SK-N-SH (cell line): Measurements from ENCODE around the gene STRIP2. TPM values are rescaled to one million over a fixed set of nuclear protein-coding genes. Genes with fewer than 3 reads are reported as not detected.
A peak's percentile ranks its signal among the peaks of the same experiment; 100 is the strongest.

Experiments used
- CTCF ChIA-PET: fragments of 300-600, 350-600 bp; formaldehyde crosslinking; extraction: SDS; loops from one replicate; lab custom pipeline; 2021; lab: Yijun Ruan, JAX
- POLR2A ChIA-PET: fragments of 350-600 bp; sonication (Branson Sonifier 250); formaldehyde crosslinking; extraction: SDS; loops from one replicate; lab custom pipeline; 2020; ENCODE audit warnings: antibody characterized with exemption, inconsistent platforms; lab: Yijun Ruan, JAX
- DNase-seq: peaks from one replicate; pipeline ENCODE4 v3.0.0; 2012
- H2AFZ ChIP-seq: fragments of 200-600 bp; sonication (generic); 2 replicates; pipeline ENCODE4 v1.8.1; 2016; ENCODE audit warnings: antibody characterized with exemption, mild to moderate bottlenecking, low read depth
- H3F3A ChIP-seq: fragments of 200-600 bp; sonication (generic); replicated peaks from 2 replicates; pipeline ENCODE3; 2016; ENCODE audit warnings: antibody characterized with exemption, mild to moderate bottlenecking; ENCODE audit not compliant: insufficient read depth
- H3K27ac ChIP-seq, 2 experiments: fragments of 200-500 bp in 1 of 2; fragments of 200-600 bp in 1 of 2; sonication (Bioruptor generic) in 1 of 2; sonication (generic), shearing (Covaris generic) in 1 of 2; 2 replicates each; pipeline versions ENCODE4 v1.5.1 to v1.6.1; 2014 to 2016; ENCODE audit warnings: low read depth in 2 of 2, inconsistent platforms in 1 of 2, low read length in 1 of 2, mild to moderate bottlenecking in 1 of 2, mixed read lengths in 1 of 2
- H3K27me3 ChIP-seq: fragments of 200-600 bp; sonication (generic), shearing (Covaris generic); 2 replicates; pipeline ENCODE4 v1.6.1; 2016; ENCODE audit warnings: mixed run types; ENCODE audit not compliant: insufficient read depth
- H3K36me3 ChIP-seq, 2 experiments: fragments of 200-500 bp in 1 of 2; fragments of 200-600 bp in 1 of 2; sonication (Bioruptor generic) in 1 of 2; sonication (generic) in 1 of 2; replicated peaks in 1 of 2; 2 replicates each; pipeline versions ENCODE3 to v1.5.1; 2014 to 2016; ENCODE audit warnings: low read length in 1 of 2, mild to moderate bottlenecking in 1 of 2; ENCODE audit not compliant: insufficient read depth in 2 of 2, control insufficient read depth in 1 of 2
- H3K4me1 ChIP-seq, 2 experiments: fragments of 200-500 bp in 1 of 2; fragments of 200-600 bp in 1 of 2; sonication (Bioruptor generic) in 1 of 2; sonication (generic), shearing (Covaris generic) in 1 of 2; 2 replicates each; pipeline versions ENCODE4 v1.5.1 to v1.6.1; 2014 to 2016; ENCODE audit warnings: low read depth in 1 of 2, low read length in 1 of 2, mixed run types in 1 of 2; ENCODE audit not compliant: insufficient read depth in 2 of 2, control insufficient read depth in 1 of 2
- H3K4me2 ChIP-seq: fragments of 200-600 bp; sonication (generic), shearing (Covaris generic); 2 replicates; pipeline ENCODE4 v1.6.1; 2017; ENCODE audit warnings: mixed run types
- H3K4me3 ChIP-seq, 2 experiments: fragments of 200-500 bp in 1 of 2; fragments of 200-600 bp in 1 of 2; sonication (Bioruptor generic) in 1 of 2; sonication (generic), shearing (Covaris generic) in 1 of 2; 2 replicates each; pipeline versions ENCODE4 v1.5.1 to v1.8.1; 2014 to 2016; ENCODE audit warnings: low read depth in 2 of 2, inconsistent platforms in 1 of 2, low read length in 1 of 2, mild to moderate bottlenecking in 1 of 2, mixed read lengths in 1 of 2, moderate library complexity in 1 of 2
- H3K79me2 ChIP-seq: fragments of 200-600 bp; sonication (generic); 2 replicates; pipeline ENCODE4 v1.8.1; 2017; ENCODE audit warnings: mild to moderate bottlenecking; ENCODE audit not compliant: insufficient read depth
- H3K9ac ChIP-seq: fragments of 200-600 bp; sonication (generic); 2 replicates; pipeline ENCODE4 v1.6.1; 2017; ENCODE audit warnings: mixed run types
- H3K9me2 ChIP-seq: fragments of 200-600 bp; sonication (generic); 2 replicates; pipeline ENCODE4 v1.6.1; 2017; ENCODE audit warnings: mixed run types
- H3K9me3 ChIP-seq: fragments of 200-600 bp; sonication (generic); 2 replicates; pipeline ENCODE4 v1.6.1; 2017; ENCODE audit warnings: mixed run types, mild to moderate bottlenecking, moderate library complexity
- H4K20me1 ChIP-seq: fragments of 200-600 bp; sonication (generic); 2 replicates; pipeline ENCODE4 v1.6.1; 2017; ENCODE audit warnings: mild to moderate bottlenecking, mixed run types; ENCODE audit not compliant: insufficient read depth
- EP300 ChIP-seq, 2 experiments: IDR thresholded peaks; 2 replicates each; pipeline versions ENCODE4 v1.4.0 to v1.6.1; 2012; ENCODE audit warnings: borderline replicate concordance in 1 of 2, low read depth in 1 of 2, low read length in 1 of 2
- FOXJ3 ChIP-seq: sonication (generic); formaldehyde crosslinking; IDR thresholded peaks from 2 replicates; pipeline ENCODE4 v1.5.1; 2020; ENCODE audit warnings: mild to moderate bottlenecking, missing genetic modification reagents
- GABPA ChIP-seq: IDR thresholded peaks from 2 replicates; pipeline ENCODE4 v1.4.0; 2012; ENCODE audit warnings: low read depth, mild to moderate bottlenecking
- JUND ChIP-seq: IDR thresholded peaks from 2 replicates; pipeline ENCODE4 v1.4.0; 2012
- MXI1 ChIP-seq: IDR thresholded peaks from 2 replicates; pipeline ENCODE4 v1.6.1; 2012; ENCODE audit warnings: mild to moderate bottlenecking, low read depth, low read length, improper control_type of control experiment
- POLR2AphosphoS5 ChIP-seq: IDR thresholded peaks from 2 replicates; pipeline ENCODE4 v1.6.1; 2012; ENCODE audit warnings: low read depth, low read length
- RAD21 ChIP-seq: IDR thresholded peaks from 2 replicates; pipeline ENCODE4 v1.6.1; 2012; ENCODE audit warnings: mild to moderate bottlenecking, low read length
- RCOR1 ChIP-seq: fragments of 150-350 bp; IDR thresholded peaks from 2 replicates; pipeline ENCODE4 v1.6.1; 2017; ENCODE audit warnings: antibody characterized with exemption, low read length
- RXRA ChIP-seq: IDR thresholded peaks from 2 replicates; pipeline ENCODE4 v1.4.0; 2012; ENCODE audit warnings: low read depth, mild to moderate bottlenecking, borderline replicate concordance
- TCF12 ChIP-seq: IDR thresholded peaks from 2 replicates; pipeline ENCODE4 v1.4.0; 2012
- TEAD4 ChIP-seq: IDR thresholded peaks from 2 replicates; pipeline ENCODE4 v1.4.0; 2012; ENCODE audit warnings: mild to moderate bottlenecking, borderline replicate concordance; ENCODE audit not compliant: insufficient read depth
- YY1 ChIP-seq: IDR thresholded peaks from 2 replicates; pipeline ENCODE4 v1.4.0; 2012; ENCODE audit warnings: low read depth, mild to moderate bottlenecking
- WGBS: methylation state at CpG from one replicate; pipeline ENCODE4 v1.1.6; 2017; ENCODE audit warnings: low lambda C conversion rate; 5-methylcytosine and 5-hydroxymethylcytosine counted together
- polyA plus RNA-seq, 3 experiments: library from polyadenylated mRNA; depleted of rRNA; stranded (reverse); fragments of >200 nt; gene quantifications; 2 replicates each; pipeline ENCODE4 v1.2.3, GENCODE V29; 2012
- TF ChIP-seq, protein P1 (sequence below): IDR thresholded peaks from 2 replicates; pipeline ENCODE4 v1.6.1; 2012; ENCODE audit warnings: mild to moderate bottlenecking, low read depth, low read length, moderate library complexity
- TF ChIP-seq, protein P2 (sequence below): fragments of 150-350 bp; IDR thresholded peaks from 2 replicates; pipeline ENCODE4 v1.6.1; 2016; ENCODE audit warnings: mild to moderate bottlenecking, low read depth, low read length
- TF ChIP-seq, protein P3 (sequence below): fragments of 200-600 bp; sonication (generic); IDR thresholded peaks from 2 replicates; pipeline ENCODE4 v1.6.1; 2017; ENCODE audit warnings: antibody characterized with exemption, mild to moderate bottlenecking, moderate library complexity
- TF ChIP-seq, protein P4 (sequence below): IDR thresholded peaks from 2 replicates; pipeline ENCODE4 v1.4.0; 2012; ENCODE audit warnings: low read depth, borderline replicate concordance
- TF ChIP-seq, protein P5 (sequence below): IDR thresholded peaks from 2 replicates; pipeline ENCODE4 v1.4.0; 2012; ENCODE audit warnings: low read depth

Gene STRIP2
- polyA plus RNA-seq, 1 of the 3 experiments (the other 2 are of a cell fraction): 4.9 TPM

DNA sequence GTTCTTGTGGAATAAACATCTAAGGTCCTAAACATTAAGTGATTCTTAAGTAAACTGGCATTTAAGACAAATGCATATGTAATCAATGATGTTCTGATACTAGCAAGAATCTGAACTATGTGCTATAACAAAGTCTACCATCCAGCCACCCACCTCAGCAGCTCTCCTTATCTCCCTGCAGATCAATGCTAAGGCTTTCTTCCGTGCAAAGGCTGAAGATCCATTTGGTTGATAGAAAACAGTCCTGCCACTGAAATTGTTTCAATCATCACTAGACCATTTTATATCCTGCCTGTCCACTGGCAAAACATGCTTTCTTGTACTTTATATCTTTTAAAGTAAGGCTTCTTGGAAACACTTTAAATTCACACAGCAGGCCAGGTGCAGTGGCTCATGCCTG lies 61.8 kb downstream of the STRIP2 start (continued):
- TF ChIP-seq, protein P1, sequence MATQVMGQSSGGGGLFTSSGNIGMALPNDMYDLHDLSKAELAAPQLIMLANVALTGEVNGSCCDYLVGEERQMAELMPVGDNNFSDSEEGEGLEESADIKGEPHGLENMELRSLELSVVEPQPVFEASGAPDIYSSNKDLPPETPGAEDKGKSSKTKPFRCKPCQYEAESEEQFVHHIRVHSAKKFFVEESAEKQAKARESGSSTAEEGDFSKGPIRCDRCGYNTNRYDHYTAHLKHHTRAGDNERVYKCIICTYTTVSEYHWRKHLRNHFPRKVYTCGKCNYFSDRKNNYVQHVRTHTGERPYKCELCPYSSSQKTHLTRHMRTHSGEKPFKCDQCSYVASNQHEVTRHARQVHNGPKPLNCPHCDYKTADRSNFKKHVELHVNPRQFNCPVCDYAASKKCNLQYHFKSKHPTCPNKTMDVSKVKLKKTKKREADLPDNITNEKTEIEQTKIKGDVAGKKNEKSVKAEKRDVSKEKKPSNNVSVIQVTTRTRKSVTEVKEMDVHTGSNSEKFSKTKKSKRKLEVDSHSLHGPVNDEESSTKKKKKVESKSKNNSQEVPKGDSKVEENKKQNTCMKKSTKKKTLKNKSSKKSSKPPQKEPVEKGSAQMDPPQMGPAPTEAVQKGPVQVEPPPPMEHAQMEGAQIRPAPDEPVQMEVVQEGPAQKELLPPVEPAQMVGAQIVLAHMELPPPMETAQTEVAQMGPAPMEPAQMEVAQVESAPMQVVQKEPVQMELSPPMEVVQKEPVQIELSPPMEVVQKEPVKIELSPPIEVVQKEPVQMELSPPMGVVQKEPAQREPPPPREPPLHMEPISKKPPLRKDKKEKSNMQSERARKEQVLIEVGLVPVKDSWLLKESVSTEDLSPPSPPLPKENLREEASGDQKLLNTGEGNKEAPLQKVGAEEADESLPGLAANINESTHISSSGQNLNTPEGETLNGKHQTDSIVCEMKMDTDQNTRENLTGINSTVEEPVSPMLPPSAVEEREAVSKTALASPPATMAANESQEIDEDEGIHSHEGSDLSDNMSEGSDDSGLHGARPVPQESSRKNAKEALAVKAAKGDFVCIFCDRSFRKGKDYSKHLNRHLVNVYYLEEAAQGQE: no peak
- TF ChIP-seq, protein P2, sequence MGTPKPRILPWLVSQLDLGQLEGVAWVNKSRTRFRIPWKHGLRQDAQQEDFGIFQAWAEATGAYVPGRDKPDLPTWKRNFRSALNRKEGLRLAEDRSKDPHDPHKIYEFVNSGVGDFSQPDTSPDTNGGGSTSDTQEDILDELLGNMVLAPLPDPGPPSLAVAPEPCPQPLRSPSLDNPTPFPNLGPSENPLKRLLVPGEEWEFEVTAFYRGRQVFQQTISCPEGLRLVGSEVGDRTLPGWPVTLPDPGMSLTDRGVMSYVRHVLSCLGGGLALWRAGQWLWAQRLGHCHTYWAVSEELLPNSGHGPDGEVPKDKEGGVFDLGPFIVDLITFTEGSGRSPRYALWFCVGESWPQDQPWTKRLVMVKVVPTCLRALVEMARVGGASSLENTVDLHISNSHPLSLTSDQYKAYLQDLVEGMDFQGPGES: no peak
- no peak for TF ChIP-seq GABPA
- peak; percentile 91 for TF ChIP-seq TCF12
- TF ChIP-seq, protein P3, sequence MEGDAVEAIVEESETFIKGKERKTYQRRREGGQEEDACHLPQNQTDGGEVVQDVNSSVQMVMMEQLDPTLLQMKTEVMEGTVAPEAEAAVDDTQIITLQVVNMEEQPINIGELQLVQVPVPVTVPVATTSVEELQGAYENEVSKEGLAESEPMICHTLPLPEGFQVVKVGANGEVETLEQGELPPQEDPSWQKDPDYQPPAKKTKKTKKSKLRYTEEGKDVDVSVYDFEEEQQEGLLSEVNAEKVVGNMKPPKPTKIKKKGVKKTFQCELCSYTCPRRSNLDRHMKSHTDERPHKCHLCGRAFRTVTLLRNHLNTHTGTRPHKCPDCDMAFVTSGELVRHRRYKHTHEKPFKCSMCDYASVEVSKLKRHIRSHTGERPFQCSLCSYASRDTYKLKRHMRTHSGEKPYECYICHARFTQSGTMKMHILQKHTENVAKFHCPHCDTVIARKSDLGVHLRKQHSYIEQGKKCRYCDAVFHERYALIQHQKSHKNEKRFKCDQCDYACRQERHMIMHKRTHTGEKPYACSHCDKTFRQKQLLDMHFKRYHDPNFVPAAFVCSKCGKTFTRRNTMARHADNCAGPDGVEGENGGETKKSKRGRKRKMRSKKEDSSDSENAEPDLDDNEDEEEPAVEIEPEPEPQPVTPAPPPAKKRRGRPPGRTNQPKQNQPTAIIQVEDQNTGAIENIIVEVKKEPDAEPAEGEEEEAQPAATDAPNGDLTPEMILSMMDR: no peak
- no peak for TF ChIP-seq RXRA
- TF ChIP-seq, protein P4, sequence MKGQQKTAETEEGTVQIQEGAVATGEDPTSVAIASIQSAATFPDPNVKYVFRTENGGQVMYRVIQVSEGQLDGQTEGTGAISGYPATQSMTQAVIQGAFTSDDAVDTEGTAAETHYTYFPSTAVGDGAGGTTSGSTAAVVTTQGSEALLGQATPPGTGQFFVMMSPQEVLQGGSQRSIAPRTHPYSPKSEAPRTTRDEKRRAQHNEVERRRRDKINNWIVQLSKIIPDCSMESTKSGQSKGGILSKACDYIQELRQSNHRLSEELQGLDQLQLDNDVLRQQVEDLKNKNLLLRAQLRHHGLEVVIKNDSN: no peak
- TF ChIP-seq POLR2AphosphoS5: no peak
- TF ChIP-seq MXI1: no peak
- TF ChIP-seq TEAD4: peak; percentile 57; the same call in 1 of the 2 replicates
- no peak for TF ChIP-seq FOXJ3 (CRISPR knock-in tag)

DNA sequence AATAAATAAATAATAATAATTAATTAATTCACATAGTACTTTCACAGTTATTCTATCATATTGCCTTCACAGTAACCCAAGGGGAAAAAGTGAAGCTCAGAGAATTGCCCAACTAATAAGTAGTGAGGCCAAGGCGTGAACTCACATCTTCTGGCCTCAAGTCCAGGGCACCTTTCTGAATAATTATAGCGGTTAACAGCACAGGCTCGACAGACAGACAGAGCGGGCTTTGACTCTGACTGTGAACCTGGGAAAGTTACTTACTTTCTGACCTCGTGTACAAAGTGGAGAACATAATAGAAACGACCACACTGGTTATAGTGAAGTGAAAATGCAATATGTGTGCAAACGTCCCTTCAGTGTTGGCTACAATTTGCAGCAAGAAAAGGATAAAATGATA lies 62.4 kb downstream of the STRIP2 start:
- H3K9me3 ChIP-seq: no peaks in the 10 kb centered on the region
- no peaks in the 10 kb centered on the region for H3K9me2 ChIP-seq
- no peak for DNase-seq
- peaks cover 18% of the 10 kb centered on the region for H3F3A ChIP-seq
- H3K4me2 ChIP-seq: no peak overlapping the region
- ChIA-PET CTCF (interaction anchor here (1.0 to 1.6 kb wide), 4 partner anchors 13 to 278 kb away, joined by 3 to 6 read pairs (median 4); partner anchors contain the start of gene NRF1), POLR2A (no interaction called here)
- no peaks in the 10 kb centered on the region for H3K79me2 ChIP-seq
- H2AFZ ChIP-seq: no peak overlapping the region
- H3K27me3 ChIP-seq: no peaks in the 10 kb centered on the region
- 68% methylated on average over 7 of the region's 7 CpGs for WGBS
- peaks cover 0 to under 1% of the 10 kb centered on the region in 2 experiments; a peak in 1 of 4 replicates for H3K4me1 ChIP-seq
- no peak overlapping the region for H3K27ac ChIP-seq
- H3K9ac ChIP-seq: no peak overlapping the region
- H3K36me3 ChIP-seq: no peaks in the 10 kb centered on the region
- H4K20me1 ChIP-seq: no peaks in the 10 kb centered on the region
- no peak overlapping the region for H3K4me3 ChIP-seq
- TF ChIP-seq JUND (no peak), RCOR1 (no peak), TEAD4 (no peak), EP300 (IDR thresholded peaks at IDR 0.05; ENCODE audit: borderline replicate concordance in 1 of 2, low read depth in 1 of 2, low read length in 1 of 2) (no peak), RAD21 (no peak), GABPA (no peak), YY1 (no peak)
- TF ChIP-seq, protein P1: no peak
- TF ChIP-seq, protein P5, sequence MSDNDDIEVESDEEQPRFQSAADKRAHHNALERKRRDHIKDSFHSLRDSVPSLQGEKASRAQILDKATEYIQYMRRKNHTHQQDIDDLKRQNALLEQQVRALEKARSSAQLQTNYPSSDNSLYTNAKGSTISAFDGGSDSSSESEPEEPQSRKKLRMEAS: no peak
- TF ChIP-seq, protein P4: no peak
